Gastroesophageal sphincter (tissue), 4 donors: ENCODE measurements around the gene TIAM2. TPM values are rescaled to one million over a fixed set of nuclear protein-coding genes. Genes with fewer than 3 reads are reported as not detected.
A peak's percentile ranks its signal among the peaks of the same experiment; 100 is the strongest.

Source experiments
- ATAC-seq: fragments of 150-250 bp; one replicate; pipeline ENCODE4 v1.9.1; 2016; ENCODE audit warnings: mild to moderate bottlenecking, moderate library complexity
- H3K27ac ChIP-seq, 4 donors: fragments of 200-600 bp; sonication (generic) in 3 of 4; 1 replicate in 3 of 4; 2 replicates in 1 of 4; pipeline ENCODE4 v1.5.1; 2016 to 2019
- H3K27me3 ChIP-seq: fragments of 200-600 bp; sonication (generic); one replicate; pipeline ENCODE4 v1.5.1; 2019
- H3K36me3 ChIP-seq, 2 donors: fragments of 200-600 bp; sonication (generic); one replicate each; pipeline ENCODE4 v1.5.1; 2019; ENCODE audit warnings: control low read depth in 1 of 2
- H3K4me1 ChIP-seq, 3 donors: fragments of 200-600 bp; sonication (generic); 1 replicate in 2 of 3; 2 replicates in 1 of 3; pipeline ENCODE4 v1.5.1; 2016 to 2019; ENCODE audit warnings: control low read depth in 2 of 3
- H3K4me3 ChIP-seq, 2 donors: fragments of 200-600 bp; sonication (generic); one replicate each; pipeline ENCODE4 v1.5.1; 2019; ENCODE audit warnings: mild to moderate bottlenecking in 1 of 2, moderate library complexity in 1 of 2
- H3K9me3 ChIP-seq, 3 donors: fragments of 200-600 bp; sonication (generic); one replicate each; pipeline ENCODE4 v1.5.1; 2017 to 2019; ENCODE audit warnings: control low read depth in 2 of 3
- EP300 ChIP-seq: sonication (generic); formaldehyde crosslinking; IDR thresholded peaks from one replicate; pipeline ENCODE4 v1.6.1; 2017; ENCODE audit warnings: antibody characterized with exemption, mild to moderate bottlenecking
- POLR2A ChIP-seq, 2 donors: fragments of 450-650 bp; IDR thresholded peaks; one replicate each; pipeline ENCODE4 v1.6.1; 2017; ENCODE audit warnings: antibody characterized with exemption in 2 of 2, mild to moderate bottlenecking in 2 of 2, moderate library complexity in 1 of 2
- POLR2AphosphoS5 ChIP-seq: sonication (generic); formaldehyde crosslinking; IDR thresholded peaks from one replicate; pipeline ENCODE4 v1.6.1; 2017; ENCODE audit warnings: antibody characterized with exemption
- WGBS, 2 donors: methylation state at CpG; one replicate each; pipeline ENCODE4 v1.1.5; 2018; ENCODE audit warnings: low coverage in 1 of 2; 5-methylcytosine and 5-hydroxymethylcytosine counted together
- total RNA-seq, 4 donors: library from RNA; depleted of rRNA; stranded (reverse); fragments of >200 nt; gene quantifications; one replicate each; pipeline ENCODE4 v1.1.0, GENCODE V29; 2016
- TF ChIP-seq, protein P1 (sequence below), 4 experiments: fragments of 200-600 bp in 2 of 4; fragments of 450-650 bp in 2 of 4; sonication (generic) in 1 of 4; IDR thresholded peaks; one replicate each; pipeline ENCODE4 v1.5.1; 2017 to 2019; ENCODE audit warnings: antibody characterized with exemption in 4 of 4, mild to moderate bottlenecking in 2 of 4, moderate library complexity in 2 of 4

Gene TIAM2
- total RNA-seq, 4 donors from 2014 or later: 6.3 to 22.6 (median 14.2) TPM

GRCh38 chr6:155026022-155026705 is 31.0 kb downstream of the TIAM2 start:
- H3K4me3 ChIP-seq: no peak overlapping the region
- 58 to 83% methylated on average over 2 to 3 of the region's 4 CpGs for WGBS, 2 donors
- peak; percentile 50 for ATAC-seq
- H3K4me1 ChIP-seq: peaks cover 0 to 2% (median 0%) of the 10 kb centered on the region in 3 donors
- H3K9me3 ChIP-seq: no peaks in the 10 kb centered on the region
- H3K36me3 ChIP-seq: peaks cover 0 to 4% of the 10 kb centered on the region in 2 donors
- H3K27ac ChIP-seq: no peak overlapping the region
- no peaks in the 10 kb centered on the region for H3K27me3 ChIP-seq
- peak; percentile 28 for TF ChIP-seq POLR2AphosphoS5
- TF ChIP-seq, protein P1, sequence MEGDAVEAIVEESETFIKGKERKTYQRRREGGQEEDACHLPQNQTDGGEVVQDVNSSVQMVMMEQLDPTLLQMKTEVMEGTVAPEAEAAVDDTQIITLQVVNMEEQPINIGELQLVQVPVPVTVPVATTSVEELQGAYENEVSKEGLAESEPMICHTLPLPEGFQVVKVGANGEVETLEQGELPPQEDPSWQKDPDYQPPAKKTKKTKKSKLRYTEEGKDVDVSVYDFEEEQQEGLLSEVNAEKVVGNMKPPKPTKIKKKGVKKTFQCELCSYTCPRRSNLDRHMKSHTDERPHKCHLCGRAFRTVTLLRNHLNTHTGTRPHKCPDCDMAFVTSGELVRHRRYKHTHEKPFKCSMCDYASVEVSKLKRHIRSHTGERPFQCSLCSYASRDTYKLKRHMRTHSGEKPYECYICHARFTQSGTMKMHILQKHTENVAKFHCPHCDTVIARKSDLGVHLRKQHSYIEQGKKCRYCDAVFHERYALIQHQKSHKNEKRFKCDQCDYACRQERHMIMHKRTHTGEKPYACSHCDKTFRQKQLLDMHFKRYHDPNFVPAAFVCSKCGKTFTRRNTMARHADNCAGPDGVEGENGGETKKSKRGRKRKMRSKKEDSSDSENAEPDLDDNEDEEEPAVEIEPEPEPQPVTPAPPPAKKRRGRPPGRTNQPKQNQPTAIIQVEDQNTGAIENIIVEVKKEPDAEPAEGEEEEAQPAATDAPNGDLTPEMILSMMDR (IDR thresholded peaks at IDR 0.05): no peak

GRCh38 chr6:155026706-155027045 is 31.6 kb downstream of the TIAM2 start:
- no peaks in the 10 kb centered on the region for H3K9me3 ChIP-seq
- TF ChIP-seq POLR2AphosphoS5 (no peak), POLR2A (IDR thresholded peaks at IDR 0.05) (no peak), EP300 (no peak)
- TF ChIP-seq, protein P1 (IDR thresholded peaks at IDR 0.05): no peak
- no peaks in the 10 kb centered on the region for H3K27me3 ChIP-seq
- peaks cover 0 to 2% (median 0%) of the 10 kb centered on the region in 3 donors for H3K4me1 ChIP-seq
- ATAC-seq: peak; percentile 7
- no peak overlapping the region for H3K4me3 ChIP-seq
- peaks cover 0 to 4% of the 10 kb centered on the region in 2 donors for H3K36me3 ChIP-seq
- H3K27ac ChIP-seq: no peak overlapping the region
- WGBS, 2 donors: 86 to 93% methylated on average over 3 to 4 of the region's 4 CpGs

DNA sequence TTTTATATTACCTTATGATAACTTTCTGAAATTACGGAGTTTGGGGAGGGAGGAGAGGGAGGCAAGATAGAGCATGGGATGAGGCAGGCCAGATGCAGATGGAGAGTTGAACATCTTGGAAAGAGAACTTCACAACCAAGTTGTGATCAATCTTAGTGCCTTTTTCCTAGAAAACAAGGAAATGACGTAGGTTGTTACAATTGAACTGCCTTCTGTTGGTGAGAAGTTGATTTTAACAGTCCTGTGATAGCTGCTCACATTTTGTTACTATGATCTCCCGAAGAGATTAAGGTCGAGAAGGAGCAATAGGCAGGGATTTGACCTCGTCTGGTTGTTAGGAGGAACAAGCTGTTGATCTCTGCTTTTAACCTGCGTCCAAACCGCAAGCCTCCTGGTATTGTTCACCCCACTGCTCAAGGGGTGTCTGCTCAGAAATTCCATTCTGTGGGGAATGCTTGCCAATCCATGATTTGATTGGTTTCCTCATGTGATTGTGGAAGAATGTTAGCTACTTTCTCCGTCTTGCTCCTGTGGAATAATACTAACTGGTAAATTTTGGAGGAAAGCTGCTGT is 35.1 kb downstream of the TIAM2 start:
- no peak for TF ChIP-seq EP300
- no peak for TF ChIP-seq POLR2A (IDR thresholded peaks at IDR 0.05)
- TF ChIP-seq POLR2AphosphoS5: no peak
- TF ChIP-seq, protein P1 (IDR thresholded peaks at IDR 0.05): no peak
- Histone ChIP-seq H3K4me3 (no peak overlapping the region), H3K27ac (no peak overlapping the region), H3K9me3 (no peaks in the 10 kb centered on the region), H3K36me3 (no peaks in the 10 kb centered on the region), H3K4me1 (peaks cover 0 to 2% (median 0%) of the 10 kb centered on the region in 3 donors), H3K27me3 (no peaks in the 10 kb centered on the region)
- WGBS, 2 donors: 82 to 86% methylated on average over 6 to 8 of the region's 8 CpGs
- no peak for ATAC-seq

GRCh38 chr6:155031091-155031490 is 36.0 kb downstream of the TIAM2 start:
- TF ChIP-seq EP300 (no peak), POLR2A (IDR thresholded peaks at IDR 0.05) (no peak), POLR2AphosphoS5 (no peak)
- TF ChIP-seq, protein P1 (IDR thresholded peaks at IDR 0.05): no peak
- peaks cover 0 to 2% (median 0%) of the 10 kb centered on the region in 3 donors for H3K4me1 ChIP-seq
- no peaks in the 10 kb centered on the region for H3K36me3 ChIP-seq
- H3K9me3 ChIP-seq: no peaks in the 10 kb centered on the region
- no peak overlapping the region for H3K4me3 ChIP-seq
- no peaks in the 10 kb centered on the region for H3K27me3 ChIP-seq
- no peak overlapping the region for H3K27ac ChIP-seq
- WGBS, 2 donors: 89 to 100% methylated on average over 1 of the region's 1 CpG
- no peak for ATAC-seq
